ENCODE data around the gene PTPRT. TPM values are rescaled to one million over a fixed set of nuclear protein-coding genes. Genes with fewer than 3 reads are reported as not detected.
"Not testable (repeated sequence)": the region's sequence is repeated elsewhere in the genome, so short reads cannot be mapped to it uniquely, and the experiment has no call there.

PTPRT gene
- total RNA-seq, 1 donor from 2014 or later = not detected

- Mint-ChIP-seq H3K9me3 (no peaks in the 10 kb centered on the region), H3K27ac (no peak overlapping the region), H3K36me3 (ENCODE audit: low read depth) (no peaks in the 10 kb centered on the region), H3K27me3 (ENCODE audit: insufficient read depth) (no peaks in the 10 kb centered on the region), H3K4me3 (no peak overlapping the region), H3K4me1 (ENCODE audit: low read depth) (no peaks in the 10 kb centered on the region)
- DNase-seq (ENCODE audit: low spot score) = no peak
- intact Hi-C loops (cut with micrococcal nuclease) = no loop called here
Observed at GRCh38 chr20:42258564-42259302, 931.0 kb downstream of the PTPRT start.

DNA sequence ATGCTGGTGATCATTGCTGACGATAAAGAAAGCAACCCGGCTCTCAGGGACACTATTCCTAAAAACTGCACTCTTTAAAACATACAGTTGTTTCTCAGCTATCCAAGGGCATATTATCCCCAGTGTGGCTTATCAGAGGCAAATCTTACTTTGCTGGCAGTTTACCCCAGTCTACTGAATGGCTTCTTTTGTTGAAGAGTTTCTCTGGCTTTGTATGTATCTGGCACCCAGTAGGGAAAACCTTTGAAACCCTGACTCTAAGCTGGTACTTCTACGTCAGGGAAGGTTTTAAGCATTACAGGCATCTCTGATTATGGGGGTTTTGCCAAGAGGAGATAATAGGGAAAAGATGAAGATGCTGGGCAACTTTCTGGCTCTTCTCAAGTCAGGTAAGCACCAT lies 933.9 kb downstream of the PTPRT start:
- intact Hi-C loops (cut with micrococcal nuclease) = no loop called here
- Mint-ChIP-seq H3K27ac (no peak overlapping the region), H3K4me1 (ENCODE audit: low read depth) (no peaks in the 10 kb centered on the region), H3K27me3 (ENCODE audit: insufficient read depth) (no peaks in the 10 kb centered on the region), H3K9me3 (peaks cover 8% of the 10 kb centered on the region), H3K4me3 (no peak overlapping the region), H3K36me3 (ENCODE audit: low read depth) (no peaks in the 10 kb centered on the region)
- DNase-seq (ENCODE audit: low spot score) = no peak

- H3K27ac Mint-ChIP-seq = no peak overlapping the region
- H3K27me3 Mint-ChIP-seq (ENCODE audit: insufficient read depth) = no peaks in the 10 kb centered on the region
- no peaks in the 10 kb centered on the region for H3K36me3 Mint-ChIP-seq (ENCODE audit: low read depth)
- no peaks in the 10 kb centered on the region for H3K4me1 Mint-ChIP-seq (ENCODE audit: low read depth)
- DNase-seq (ENCODE audit: low spot score) = no peak
- no peak overlapping the region for H3K4me3 Mint-ChIP-seq
- peaks cover 8% of the 10 kb centered on the region for H3K9me3 Mint-ChIP-seq
- intact Hi-C loops (cut with micrococcal nuclease) = no loop called here
Observed at GRCh38 chr20:42254673-42255072, 935.0 kb downstream of the PTPRT start.

DNA sequence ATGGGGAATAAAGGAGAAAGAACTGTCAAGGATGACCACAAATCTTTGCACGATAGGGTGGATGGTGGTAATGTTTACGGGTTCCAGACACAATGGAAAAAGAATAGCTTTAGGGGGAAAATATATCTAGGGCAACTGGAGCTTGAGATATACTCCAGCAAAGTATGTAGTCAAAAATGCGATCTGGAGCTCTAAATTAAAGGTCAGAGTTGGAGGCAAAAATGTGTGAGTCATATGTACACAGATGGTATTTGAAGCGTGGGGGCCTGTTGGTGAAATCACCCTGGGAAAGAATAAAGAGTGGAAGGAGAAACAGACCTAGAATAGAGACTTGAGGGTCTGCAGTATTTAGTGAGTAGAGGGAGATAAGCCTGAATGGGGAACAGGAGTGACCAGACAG lies 937.6 kb downstream of the PTPRT start:
- H3K4me3 Mint-ChIP-seq = no peak overlapping the region
- no peak overlapping the region for H3K27ac Mint-ChIP-seq
- no peaks in the 10 kb centered on the region for H3K4me1 Mint-ChIP-seq (ENCODE audit: low read depth)
- H3K27me3 Mint-ChIP-seq (ENCODE audit: insufficient read depth) = no peaks in the 10 kb centered on the region
- intact Hi-C loops (cut with micrococcal nuclease) = no loop called here
- H3K36me3 Mint-ChIP-seq (ENCODE audit: low read depth) = no peaks in the 10 kb centered on the region
- peaks cover 15% of the 10 kb centered on the region for H3K9me3 Mint-ChIP-seq
- no peak for DNase-seq (ENCODE audit: low spot score)

DNA sequence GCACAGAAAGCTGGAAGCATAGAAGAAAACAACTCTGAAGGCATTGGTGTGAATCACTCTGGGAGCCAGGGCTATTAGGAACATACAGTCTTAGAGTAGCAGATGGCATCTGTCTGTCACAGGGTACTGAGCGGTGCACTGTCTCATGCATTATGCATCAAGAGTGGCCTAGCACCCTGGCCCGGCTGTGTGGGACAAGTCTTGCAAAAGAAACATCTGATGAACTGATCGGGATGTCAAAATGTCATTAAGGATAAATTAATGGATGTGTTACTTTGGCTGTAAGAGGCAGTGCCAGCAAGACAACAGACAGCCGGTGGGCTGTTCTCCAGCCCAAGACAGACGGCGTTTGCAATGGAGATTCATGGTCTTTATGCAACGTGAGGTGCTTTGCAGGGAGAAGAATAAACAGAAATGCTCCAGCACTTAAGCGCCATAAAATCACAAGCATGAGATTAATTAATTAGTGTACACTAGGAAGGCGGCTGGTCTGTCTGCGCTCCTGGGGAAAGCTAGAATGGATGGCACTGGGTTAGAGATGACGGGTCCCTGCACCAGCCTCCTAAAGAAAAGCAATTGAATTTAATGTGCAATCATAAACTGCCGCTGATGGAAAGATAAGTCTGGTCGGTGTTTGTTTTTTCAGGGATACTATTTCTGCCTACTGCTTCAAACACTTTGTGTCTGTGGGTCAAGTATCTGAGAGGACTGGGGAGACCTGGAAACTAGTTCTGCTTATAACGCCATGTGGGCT lies 970.9 kb downstream of the PTPRT start:
- no peak overlapping the region for H3K27ac Mint-ChIP-seq
- no peaks in the 10 kb centered on the region for H3K4me1 Mint-ChIP-seq (ENCODE audit: low read depth)
- no peaks in the 10 kb centered on the region for H3K36me3 Mint-ChIP-seq (ENCODE audit: low read depth)
- no peaks in the 10 kb centered on the region for H3K27me3 Mint-ChIP-seq (ENCODE audit: insufficient read depth)
- H3K9me3 Mint-ChIP-seq = peaks cover 23% of the 10 kb centered on the region
- intact Hi-C loops (cut with micrococcal nuclease) = no loop called here
- no peak for DNase-seq (ENCODE audit: low spot score)
- no peak overlapping the region for H3K4me3 Mint-ChIP-seq

DNA sequence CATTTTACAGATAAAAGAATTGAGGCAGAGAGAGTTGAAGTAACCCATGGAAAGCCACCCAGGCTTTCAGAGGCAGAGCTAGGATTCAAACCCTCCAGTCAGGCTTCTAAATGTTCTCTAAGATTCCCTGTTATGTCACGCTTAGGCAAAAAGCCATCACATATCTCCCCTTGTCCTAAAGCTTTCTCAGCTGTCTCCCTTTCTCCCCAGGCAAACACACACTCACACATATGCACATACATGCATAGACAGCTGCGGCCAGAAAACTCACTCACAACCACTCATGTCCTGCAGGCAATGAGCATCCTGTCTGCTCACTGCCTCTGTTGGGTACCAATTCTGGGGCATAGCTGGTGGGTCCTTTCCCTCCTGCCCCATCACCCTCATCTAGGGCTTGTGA lies 975.6 kb downstream of the PTPRT start:
- H3K36me3 Mint-ChIP-seq (ENCODE audit: low read depth) = no peaks in the 10 kb centered on the region
- no peak overlapping the region for H3K27ac Mint-ChIP-seq
- no peak overlapping the region for H3K4me3 Mint-ChIP-seq
- intact Hi-C loops (cut with micrococcal nuclease) = no loop called here
- H3K27me3 Mint-ChIP-seq (ENCODE audit: insufficient read depth) = no peaks in the 10 kb centered on the region
- DNase-seq (ENCODE audit: low spot score) = no peak
- H3K4me1 Mint-ChIP-seq (ENCODE audit: low read depth) = no peaks in the 10 kb centered on the region
- peaks cover 23% of the 10 kb centered on the region for H3K9me3 Mint-ChIP-seq

GRCh38 chr20:42212391-42212790 lies 977.3 kb downstream of the PTPRT start:
- H3K4me3 Mint-ChIP-seq = no peak overlapping the region
- no peaks in the 10 kb centered on the region for H3K27me3 Mint-ChIP-seq (ENCODE audit: insufficient read depth)
- peaks cover 18% of the 10 kb centered on the region for H3K9me3 Mint-ChIP-seq
- H3K27ac Mint-ChIP-seq = no peak overlapping the region
- intact Hi-C loops (cut with micrococcal nuclease) = no loop called here
- H3K4me1 Mint-ChIP-seq (ENCODE audit: low read depth) = no peaks in the 10 kb centered on the region
- no peaks in the 10 kb centered on the region for H3K36me3 Mint-ChIP-seq (ENCODE audit: low read depth)
- DNase-seq (ENCODE audit: low spot score) = no peak

DNA sequence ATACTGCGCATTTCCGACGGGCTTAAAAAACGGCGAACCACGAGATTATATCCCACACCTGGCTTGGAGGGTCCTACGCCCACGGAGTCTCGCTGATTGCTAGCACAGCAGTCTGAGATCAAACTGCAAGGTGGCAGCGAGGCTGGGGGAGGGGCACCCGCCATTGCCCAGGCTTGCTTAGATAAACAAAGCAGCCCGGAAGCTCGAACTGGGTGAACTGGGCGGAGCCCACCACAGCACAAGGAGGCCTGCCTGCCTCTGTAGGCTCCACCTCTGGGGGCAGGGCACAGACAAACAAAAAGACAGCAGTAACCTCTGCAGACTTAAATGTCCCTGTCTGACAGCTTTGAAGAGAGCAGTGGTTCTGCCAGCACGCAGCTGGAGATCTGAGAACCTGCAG lies 983.1 kb downstream of the PTPRT start:
- H3K4me3 Mint-ChIP-seq; H3K27ac Mint-ChIP-seq; H3K27me3 Mint-ChIP-seq (ENCODE audit: insufficient read depth); DNase-seq (ENCODE audit: low spot score); H3K9me3 Mint-ChIP-seq; H3K4me1 Mint-ChIP-seq (ENCODE audit: low read depth); H3K36me3 Mint-ChIP-seq (ENCODE audit: low read depth); intact Hi-C loops (cut with micrococcal nuclease): not testable (repeated sequence)

- Mint-ChIP-seq H3K4me1 (ENCODE audit: low read depth) (no peaks in the 10 kb centered on the region), H3K27ac (no peak overlapping the region), H3K36me3 (ENCODE audit: low read depth) (no peaks in the 10 kb centered on the region), H3K4me3 (no peak overlapping the region), H3K9me3 (peaks cover 9% of the 10 kb centered on the region), H3K27me3 (ENCODE audit: insufficient read depth) (no peaks in the 10 kb centered on the region)
- no peak for DNase-seq (ENCODE audit: low spot score)
- intact Hi-C loops (cut with micrococcal nuclease) = no loop called here
Observed at GRCh38 chr20:42204109-42204660, 985.5 kb downstream of the PTPRT start.

GRCh38 chr20:42197599-42197998 lies 992.1 kb downstream of the PTPRT start:
- Mint-ChIP-seq H3K4me1 (ENCODE audit: low read depth) (no peaks in the 10 kb centered on the region), H3K27me3 (ENCODE audit: insufficient read depth) (no peaks in the 10 kb centered on the region)

GRCh38 chr20:42193119-42193518 lies 996.6 kb downstream of the PTPRT start:
- intact Hi-C loops (cut with micrococcal nuclease) = no loop called here
- peaks cover 3% of the 10 kb centered on the region for H3K9me3 Mint-ChIP-seq
- DNase-seq (ENCODE audit: low spot score) = no peak
- H3K36me3 Mint-ChIP-seq (ENCODE audit: low read depth) = no peaks in the 10 kb centered on the region
- H3K27me3 Mint-ChIP-seq (ENCODE audit: insufficient read depth) = no peaks in the 10 kb centered on the region
- no peaks in the 10 kb centered on the region for H3K4me1 Mint-ChIP-seq (ENCODE audit: low read depth)
- H3K27ac Mint-ChIP-seq = no peak overlapping the region
- H3K4me3 Mint-ChIP-seq = no peak overlapping the region

More at GRCh38 chr20:42197599-42197998, 992.1 kb downstream of the PTPRT start:
- no peak for DNase-seq (ENCODE audit: low spot score)
- Mint-ChIP-seq H3K36me3 (ENCODE audit: low read depth) (no peaks in the 10 kb centered on the region), H3K4me3 (no peak overlapping the region), H3K9me3 (peaks cover 3% of the 10 kb centered on the region), H3K27ac (no peak overlapping the region)
- intact Hi-C loops (cut with micrococcal nuclease) = no loop called here

- Mint-ChIP-seq H3K27ac (no peak overlapping the region), H3K36me3 (ENCODE audit: low read depth) (no peaks in the 10 kb centered on the region), H3K4me3 (no peak overlapping the region), H3K9me3 (peaks cover 3% of the 10 kb centered on the region), H3K27me3 (ENCODE audit: insufficient read depth) (no peaks in the 10 kb centered on the region), H3K4me1 (ENCODE audit: low read depth) (no peaks in the 10 kb centered on the region)
- intact Hi-C loops (cut with micrococcal nuclease) = no loop called here
- no peak for DNase-seq (ENCODE audit: low spot score)
Observed at GRCh38 chr20:42192321-42192720, 997.4 kb downstream of the PTPRT start.

- Mint-ChIP-seq H3K27me3 (ENCODE audit: insufficient read depth) (no peaks in the 10 kb centered on the region), H3K4me3 (no peak overlapping the region), H3K36me3 (ENCODE audit: low read depth) (no peaks in the 10 kb centered on the region), H3K4me1 (ENCODE audit: low read depth) (no peaks in the 10 kb centered on the region), H3K27ac (no peak overlapping the region), H3K9me3 (peaks cover 3% of the 10 kb centered on the region)
- intact Hi-C loops (cut with micrococcal nuclease) = no loop called here
- no peak for DNase-seq (ENCODE audit: low spot score)
Observed at GRCh38 chr20:42191140-42191860, 998.4 kb downstream of the PTPRT start.

Measured in activated T-helper 1 cell treated with anti-CD3 and anti-CD28 coated beads, Interleukin-12 subunit alpha, Interleukin-12 subunit beta, Interleukin-2, Interleukin-4 antibody, amounts not matched to agents 30 ng/mL and 10 ng/mL and 1 ng/mL, durations not matched to agents 14 hours and 24 hours and 36 hours (primary cell).